C4-2B (cell line): ENCODE data around the gene TMEM266.

ENCODE experiments used
- CTCF ChIP-seq: fragments of 450-650 bp; conservative IDR thresholded peaks from 2 replicates; pipeline ENCODE4 v1.5.1; 2017; ENCODE audit warnings: mild to moderate bottlenecking
- ZFX ChIP-seq: fragments of 450-650 bp; IDR thresholded peaks from 2 replicates; pipeline ENCODE4 v1.6.1; 2017

- TF ChIP-seq CTCF (no peak), ZFX (no peak)
Measured at GRCh38 chr15:76184650-76185035, 124.9 kb downstream of the TMEM266 start.
